Stimulated activated CD8-positive, alpha-beta memory T cell treated with anti-CD3 and anti-CD28 coated beads, Interleukin-12 subunit alpha, Interleukin-12 subunit beta, amount 100 ng/mL, for 24 hours (primary cell): ENCODE results near the gene RNF149.
"Not testable (repeated sequence)": the region's sequence is repeated elsewhere in the genome, so short reads cannot be mapped to it uniquely, and the experiment has no call there.

Experiments
- DNase-seq: peaks from one replicate; pipeline ENCODE4 v3.0.0-alpha.2; 2020; ENCODE audit errors: extremely low read depth

Gene RNF149

DNA sequence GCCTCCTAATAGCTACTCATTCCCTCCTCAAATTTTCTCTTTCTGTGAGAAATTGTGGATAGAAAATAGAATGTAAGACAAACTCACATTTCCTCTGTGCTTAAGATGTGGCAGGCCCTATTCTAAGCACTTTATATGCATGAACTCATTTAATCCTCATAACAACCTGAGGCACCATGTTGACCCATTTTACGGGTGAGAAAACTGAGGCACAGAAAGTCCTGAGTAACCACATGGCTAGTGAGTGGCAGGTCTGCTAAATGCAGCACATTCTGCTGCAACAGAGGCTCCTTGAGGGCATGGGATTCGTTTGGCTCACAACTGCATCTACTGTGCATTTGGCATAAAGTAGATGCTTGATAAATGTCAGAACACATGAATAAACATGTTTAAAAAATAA, 22.7 kb upstream of the RNF149 start:
- DNase-seq, result no peak

DNA sequence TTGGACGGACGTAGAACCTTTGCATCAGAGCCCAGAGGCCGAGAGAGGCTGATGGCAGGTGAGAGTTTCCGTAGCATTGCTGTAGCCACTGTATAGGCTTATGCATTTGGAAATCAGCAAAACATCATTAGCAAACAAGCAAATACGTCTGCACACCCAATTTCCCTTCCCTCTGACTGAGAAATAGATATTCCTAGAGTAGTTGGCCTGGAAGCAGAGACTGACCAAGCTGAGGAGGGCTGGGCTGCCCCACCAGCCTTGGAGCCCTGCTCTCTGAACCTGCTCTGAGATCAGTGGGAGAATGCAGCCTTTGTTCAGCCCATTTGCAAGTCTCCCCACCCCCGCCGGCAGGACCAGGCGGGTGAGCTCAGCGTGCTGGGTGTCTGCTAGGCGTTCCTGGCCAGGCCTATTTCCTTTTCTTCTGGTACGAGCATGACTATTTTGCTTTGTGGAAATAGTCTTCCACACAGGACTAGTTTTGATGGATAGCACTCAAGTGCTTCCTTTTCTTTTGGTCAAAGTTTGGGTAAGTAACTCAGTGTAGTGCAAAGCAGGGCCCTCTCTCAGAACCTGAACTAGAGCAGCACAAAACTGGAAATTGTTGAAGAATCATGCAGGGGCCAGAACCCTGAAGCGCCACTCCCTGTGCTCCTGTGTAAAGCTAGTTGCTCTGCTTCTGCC, 21.9 kb upstream of the RNF149 start:
- no peak for DNase-seq

DNA sequence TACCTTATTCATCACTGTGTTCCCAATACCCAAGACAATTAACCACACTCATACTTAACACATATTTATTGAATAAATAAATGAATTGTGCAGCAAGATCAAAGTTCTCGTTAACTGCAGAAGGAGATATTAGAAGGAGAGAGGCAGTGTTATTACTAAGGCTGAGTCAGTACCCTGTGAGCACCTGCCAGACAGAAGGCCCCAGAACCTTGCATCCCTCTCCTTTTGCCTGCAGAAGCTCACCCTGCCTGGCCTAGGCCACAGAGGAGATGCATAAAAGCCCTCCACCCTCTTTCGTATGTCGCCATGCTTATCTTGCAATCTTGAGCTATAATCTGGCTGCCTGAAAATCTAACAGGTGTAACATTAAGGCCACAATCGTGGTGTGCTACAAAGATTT, 20.5 kb upstream of the RNF149 start:
- no peak for DNase-seq

DNA sequence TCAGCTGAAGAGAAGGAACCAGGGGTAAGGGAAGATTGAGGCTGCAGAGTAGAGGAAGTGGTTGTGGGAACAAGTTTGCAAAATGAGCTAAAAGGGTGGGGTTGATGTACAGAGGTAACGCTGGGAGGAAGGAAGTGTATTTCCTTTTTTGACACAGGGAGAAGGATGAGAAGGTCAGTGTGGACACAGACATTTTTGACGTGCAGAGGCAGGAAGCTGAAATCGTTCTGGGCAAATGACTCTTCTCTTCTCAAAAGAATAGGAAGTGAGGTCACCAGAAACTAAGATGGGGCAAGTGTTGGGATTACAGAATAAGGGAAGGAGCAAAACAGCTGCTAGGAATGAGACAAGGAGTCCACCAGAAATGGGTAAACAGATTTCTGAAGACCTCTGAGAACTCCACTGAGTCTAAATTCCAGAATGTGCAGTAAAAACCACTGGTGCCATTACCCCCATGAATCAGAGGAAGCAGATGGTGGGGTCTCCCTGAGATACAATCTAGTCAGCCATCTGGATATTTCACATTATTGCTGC, 20.0 kb upstream of the RNF149 start:
- no peak for DNase-seq

DNA sequence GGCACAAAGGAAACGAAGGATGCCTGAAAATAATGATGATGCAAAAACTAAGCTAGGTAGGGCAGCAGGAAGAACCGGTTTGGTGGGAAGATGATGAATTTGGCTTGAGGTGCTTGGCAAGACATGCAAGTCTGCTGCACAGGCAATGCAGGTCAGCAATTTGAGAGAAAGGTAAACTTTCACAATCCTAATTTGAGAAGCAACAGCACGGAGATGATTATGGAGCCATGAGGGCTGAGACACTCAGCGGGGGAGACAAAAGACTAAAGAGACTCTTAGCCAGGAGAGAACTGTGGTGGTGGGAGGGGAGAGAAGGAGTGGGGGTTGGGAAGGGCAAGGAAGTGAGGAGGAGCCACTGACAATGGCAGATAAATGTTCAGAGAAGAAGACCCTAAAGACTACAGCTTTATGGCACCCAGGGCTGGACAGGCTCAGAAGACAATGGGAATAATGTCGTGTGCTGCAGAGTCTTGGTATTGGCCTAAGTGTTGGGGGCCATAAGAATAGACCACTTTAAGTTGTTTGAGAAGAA, 19.4 kb upstream of the RNF149 start:
- no peak for DNase-seq

DNA sequence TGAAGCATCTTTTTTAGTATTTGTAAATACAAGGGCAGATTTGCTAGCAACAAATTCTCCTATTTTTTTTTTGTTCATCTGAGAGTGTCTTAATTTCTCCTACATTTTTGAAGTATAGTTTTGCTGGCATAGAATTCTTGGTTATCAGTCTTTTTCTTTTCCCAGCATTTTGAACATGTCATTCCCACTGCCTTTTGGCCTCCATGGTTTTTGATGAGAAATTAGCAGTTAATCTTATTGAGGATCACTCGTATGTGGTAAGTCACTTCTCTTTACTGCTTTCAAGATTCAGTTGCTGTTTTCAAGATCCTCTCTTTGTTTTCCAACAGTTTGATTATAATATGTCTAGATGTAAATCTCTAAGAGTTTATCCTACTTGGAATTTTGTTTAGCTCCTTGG, 16.9 kb upstream of the RNF149 start:
- no peak for DNase-seq

DNA sequence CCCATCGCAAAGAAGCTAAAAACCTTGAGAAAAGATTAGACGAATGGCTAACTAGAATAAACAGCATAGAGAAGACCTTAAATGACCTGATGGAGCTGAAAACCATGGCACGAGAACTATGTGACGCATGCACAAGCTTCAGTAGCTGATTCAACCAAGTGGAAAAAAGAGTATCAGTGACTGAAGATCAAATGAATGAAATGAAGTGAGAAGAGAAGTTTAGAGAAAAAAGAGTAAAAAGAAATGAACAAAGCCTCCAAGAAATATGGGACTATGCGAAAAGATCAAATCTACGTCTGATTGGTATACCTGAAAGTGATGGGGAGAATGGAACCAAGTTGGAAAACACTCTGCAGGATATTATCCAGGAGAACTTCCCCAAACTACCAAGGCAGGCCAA, 8.1 kb upstream of the RNF149 start:
- not testable (repeated sequence) for DNase-seq

DNA sequence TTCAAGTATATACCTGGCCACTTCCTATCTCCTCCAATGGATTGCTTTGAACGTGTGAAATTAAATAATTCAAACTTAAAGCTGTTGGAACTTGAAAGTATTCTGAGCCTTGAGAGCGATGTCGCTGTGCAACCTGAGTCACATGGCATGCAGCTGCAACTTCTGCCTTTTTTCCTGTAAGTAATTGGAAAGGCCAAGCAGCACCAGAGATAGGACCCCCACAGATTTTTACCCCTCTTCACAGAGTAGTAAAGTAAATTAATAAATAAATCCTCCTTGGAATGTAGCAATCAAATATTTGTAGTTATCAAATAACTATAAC, 3.2 kb upstream of the RNF149 start:
- DNase-seq, result no peak

DNA sequence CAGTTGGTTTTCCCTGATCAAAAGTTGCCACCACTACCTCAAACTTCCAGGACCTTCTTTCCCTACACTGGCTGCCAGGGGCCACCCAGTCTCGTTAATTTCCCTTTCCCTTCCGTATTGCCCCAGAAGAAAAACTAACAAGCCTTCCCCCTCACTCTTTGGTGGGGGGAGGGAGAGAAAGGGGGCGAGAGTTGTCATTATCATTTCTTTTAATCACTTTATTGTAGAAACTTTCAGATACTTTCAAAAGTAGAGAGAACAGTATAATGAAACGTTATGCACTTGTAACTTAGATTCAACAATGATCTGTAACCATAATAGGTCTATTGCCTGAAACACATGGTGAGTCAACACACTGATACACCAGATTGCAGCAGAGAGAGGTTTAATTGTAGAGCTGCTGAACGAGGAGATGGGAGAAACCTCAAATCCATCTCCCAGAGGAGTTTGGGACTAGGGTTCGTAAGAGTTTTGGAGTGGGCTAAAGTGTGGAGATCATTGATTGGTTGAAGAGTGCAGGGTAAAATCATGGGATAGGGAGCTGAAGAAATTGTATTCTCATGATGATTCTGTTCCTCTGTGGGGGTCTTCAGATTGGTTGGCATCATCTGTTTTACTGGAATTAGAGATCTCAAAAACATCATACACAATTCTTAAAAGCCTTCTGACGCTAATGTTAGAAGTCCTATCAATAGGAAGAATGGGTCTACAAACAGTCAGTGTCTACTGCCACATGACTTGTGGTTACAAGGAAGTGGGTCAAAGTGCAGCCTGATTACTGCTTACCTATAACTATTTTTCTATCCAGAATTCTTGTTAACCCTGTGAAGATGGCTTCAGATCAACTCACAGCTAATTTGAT, 2.6 kb upstream of the RNF149 start:
- no peak for DNase-seq

DNA sequence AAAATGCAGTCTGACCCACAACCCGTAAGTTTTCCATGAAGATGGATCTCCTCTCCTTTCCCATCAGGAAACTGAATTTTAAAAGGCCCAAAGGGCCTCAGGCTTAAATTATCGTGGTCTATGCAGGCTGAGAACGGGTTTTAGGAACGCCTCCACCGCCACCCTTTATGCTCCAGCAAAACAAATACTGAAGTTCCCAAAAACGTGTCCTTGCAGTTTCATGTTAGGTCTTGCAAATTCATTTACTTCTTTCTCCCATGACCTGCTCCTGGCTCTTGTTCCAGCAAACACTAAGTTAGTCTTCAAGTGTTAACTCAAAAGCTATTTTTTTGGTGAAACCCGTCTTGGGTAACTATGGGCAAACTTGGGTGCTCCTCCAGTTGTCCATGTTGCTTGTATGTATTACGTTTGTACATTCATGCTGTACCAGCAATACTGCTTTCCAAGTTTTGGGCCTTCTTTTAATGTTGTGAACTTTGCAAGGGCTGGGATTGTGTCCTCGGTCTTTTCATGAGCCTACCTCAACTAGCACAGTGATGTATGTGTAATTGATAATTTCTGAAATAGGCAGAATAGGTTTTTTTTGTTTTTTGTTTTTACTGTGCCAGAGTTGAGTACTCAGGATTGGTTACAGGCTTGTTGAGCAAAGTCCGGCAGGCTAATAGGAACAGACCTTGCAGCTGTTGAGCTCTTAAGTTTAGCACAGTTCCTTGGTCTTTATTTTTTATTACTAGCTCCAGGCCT, 1.8 kb upstream of the RNF149 start:
- no peak for DNase-seq

DNA sequence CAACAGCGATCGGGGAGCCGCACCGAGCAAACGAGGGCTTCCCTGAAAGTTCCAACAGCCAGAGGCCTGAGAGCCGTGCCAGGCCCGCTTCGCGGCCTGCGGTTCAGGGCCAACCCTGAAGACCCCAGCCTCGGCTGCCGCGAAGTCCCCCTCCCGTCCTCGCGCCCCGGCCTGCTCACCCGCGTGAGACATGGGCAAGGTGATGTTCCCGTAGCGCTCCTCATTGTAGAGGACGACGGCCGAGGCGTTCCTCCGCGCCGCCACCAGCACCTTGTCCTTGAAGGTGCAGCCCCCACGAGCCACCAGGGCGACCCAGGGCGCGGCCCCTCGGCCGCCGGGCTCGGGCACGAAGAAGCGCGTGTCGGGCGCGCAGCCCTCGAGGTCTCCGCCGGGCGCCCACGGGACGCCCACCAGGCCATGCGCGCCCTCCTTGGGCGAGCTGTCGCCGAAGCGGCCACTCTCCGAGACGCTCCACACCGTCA, 510 bp downstream of the RNF149 start:
- DNase-seq, result no peak

DNA sequence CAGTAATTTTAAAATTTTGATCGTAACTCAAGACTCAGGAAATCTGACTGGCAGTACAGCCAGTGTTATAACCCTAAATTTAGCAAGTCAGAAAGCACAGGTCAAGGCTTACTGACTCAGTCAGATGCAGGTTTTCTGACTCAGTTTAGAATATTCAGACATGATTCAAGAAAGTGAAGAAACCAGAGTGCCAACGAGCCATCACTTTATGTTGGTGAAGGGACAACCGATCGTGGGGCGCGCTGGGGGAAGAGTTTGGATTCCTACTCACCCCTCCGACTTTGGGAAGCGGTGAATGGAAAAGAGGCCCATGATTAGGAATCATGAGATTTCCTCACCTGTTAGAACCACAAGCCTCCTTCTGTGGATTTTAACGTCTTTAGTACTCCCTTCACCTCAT, 998 bp downstream of the RNF149 start:
- DNase-seq, result no peak

DNA sequence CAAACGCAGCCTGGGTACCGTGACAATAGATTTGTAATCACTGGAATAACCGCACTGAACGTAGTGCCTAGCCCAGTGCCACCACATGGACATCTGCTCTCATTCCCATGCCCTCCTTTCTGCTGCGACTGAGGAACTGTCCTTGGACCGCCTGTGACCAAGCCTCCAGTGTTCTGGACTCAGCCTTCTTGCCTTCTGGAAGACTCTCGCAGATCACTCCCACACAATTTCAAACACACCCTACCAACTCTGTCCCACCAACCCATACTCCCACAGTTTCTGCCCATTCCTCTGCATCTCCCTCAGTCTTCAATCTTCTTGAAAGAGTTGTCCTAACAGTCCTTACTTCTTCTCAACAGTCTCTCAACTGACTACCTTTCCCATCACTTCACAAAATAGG, 2.1 kb downstream of the RNF149 start:
- no peak for DNase-seq

DNA sequence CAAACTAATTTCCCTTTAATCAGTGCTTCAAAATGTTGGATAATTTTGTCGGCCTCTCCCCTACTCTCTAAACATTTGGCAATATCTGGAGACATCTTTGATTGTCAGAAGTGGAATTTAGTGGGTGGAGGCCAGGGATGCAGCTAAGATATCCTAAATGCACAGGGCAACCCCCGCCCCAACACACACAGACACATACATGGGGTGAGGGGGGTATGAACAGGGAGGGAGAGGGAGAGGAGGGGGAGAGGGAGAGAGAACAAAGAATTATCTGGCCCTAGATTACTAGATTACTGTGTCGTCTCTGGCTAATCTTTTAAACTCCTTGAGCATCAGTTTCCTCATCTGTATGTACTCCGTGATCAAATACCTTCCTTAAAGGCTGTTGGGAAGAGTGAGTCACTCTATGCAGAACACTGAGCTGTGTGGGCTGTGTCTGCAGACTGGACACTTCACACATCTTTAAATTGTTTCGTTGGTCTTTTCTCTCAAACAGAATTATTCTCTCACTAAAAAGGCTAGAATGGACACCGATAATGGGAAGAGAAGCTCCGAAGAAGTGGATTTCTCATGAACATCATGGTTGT, 2.9 kb downstream of the RNF149 start:
- DNase-seq, result no peak

DNA sequence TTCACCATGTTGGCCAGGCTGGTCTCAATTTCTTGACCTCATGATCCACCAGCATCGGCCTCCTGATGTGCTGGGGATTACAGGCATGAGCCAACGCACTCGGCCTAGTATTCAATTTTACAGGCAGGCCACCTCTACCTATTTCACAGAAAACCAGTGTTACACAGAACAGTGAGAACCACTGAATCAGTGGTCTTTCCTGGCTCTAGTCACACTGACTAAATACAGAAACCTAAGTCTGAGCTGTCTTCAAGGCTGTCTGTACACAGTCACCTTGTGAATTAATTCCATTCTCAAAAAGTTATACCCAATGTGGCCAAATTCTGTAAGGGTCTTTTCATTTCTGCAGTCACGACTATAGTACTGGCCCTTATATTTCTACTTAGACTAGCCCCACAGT, 3.5 kb downstream of the RNF149 start:
- no peak for DNase-seq

DNA sequence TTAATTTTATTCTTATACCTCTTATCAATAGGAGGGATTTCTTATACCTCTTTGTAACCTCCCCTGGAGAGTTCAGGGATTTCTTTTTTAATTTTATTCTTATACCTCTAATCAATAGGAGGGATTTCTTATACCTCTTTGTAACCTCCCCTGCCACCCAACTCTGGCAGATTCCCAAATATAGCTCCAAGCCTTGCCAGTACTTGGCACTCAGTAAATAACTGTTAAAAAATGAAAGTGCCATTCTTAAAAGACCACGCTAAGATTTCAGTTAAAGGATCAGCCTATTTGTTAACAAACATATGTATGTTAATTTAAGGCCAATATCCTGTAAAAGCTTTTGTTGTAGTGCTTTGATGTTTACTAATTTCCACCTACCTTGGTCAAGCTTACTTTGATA, 4.8 kb downstream of the RNF149 start:
- DNase-seq, result no peak

DNA sequence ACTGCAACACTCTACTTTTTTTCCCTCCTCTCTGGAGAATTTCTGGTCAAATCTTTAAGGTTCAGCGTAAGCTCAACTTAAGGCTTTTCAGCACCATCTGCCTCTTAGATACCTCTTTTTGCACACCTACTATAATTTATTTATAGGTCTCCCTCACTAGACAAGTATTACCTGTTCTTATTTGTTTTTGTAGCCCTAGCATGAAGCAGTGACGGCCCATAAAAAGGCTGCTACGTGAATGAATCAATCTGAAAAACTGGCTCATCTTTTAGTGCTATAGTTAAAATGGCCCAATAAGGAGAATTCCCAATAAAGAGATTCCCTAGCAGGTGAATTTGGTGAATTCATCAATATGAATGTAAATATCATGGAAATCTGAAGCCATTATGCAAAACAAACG, 6.5 kb downstream of the RNF149 start:
- DNase-seq, result no peak

DNA sequence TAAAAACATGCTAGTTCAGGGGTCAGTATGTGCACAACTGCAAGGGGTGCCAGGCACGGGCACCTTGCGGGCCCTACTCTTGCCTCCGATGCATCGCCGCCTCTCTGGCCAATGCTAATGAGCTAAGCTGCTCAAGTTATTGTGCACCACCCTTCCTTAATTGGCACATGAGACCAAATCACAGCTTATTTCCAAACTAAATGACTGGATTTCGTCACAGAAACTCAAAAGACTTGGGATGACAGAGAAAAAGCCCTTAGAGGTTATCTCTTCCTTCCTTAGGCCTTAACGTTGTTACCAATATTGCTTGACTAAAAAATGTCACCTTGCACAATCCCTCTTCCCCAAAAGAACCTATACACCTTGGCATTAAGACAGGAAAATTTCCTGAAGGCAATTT, 7.7 kb downstream of the RNF149 start:
- DNase-seq, result no peak

DNA sequence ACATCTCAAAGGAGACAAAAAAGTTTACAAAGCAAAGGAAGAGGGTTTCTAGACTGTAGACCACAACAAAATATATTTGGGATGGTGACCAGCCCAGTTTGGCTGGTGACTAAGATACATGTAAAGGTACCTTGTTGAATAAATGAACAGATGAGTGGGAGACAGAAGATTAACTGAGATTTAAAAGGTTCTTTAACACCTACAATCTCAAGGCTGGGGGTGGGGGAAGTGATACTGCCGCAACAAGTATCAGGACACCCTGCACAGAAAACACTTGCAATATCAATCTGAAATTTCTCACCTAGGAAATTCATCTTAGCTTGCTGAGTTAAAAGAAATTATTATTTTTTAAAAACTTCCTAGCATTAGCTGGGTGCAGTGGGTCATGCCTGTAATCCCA, 8.3 kb downstream of the RNF149 start:
- DNase-seq, result no peak

DNA sequence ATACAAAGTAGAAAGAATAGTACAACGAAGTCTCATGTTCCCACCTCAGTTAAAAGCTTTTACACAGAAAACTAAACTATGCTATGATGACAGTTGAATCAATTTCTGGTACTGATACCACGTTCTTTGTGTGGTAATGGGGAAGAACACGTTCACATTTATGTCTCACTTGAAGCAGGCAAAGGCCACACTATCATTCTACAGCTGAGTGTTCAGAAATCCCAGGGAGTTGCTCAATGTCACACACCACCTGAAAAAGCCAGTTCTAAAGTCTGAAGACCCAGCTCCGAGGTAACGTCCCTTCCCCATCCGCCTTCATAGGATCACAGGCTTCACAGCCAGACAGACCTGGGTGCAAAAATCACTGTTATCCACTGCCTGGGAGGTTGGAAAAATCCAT, 8.9 kb downstream of the RNF149 start:
- no peak for DNase-seq

DNA sequence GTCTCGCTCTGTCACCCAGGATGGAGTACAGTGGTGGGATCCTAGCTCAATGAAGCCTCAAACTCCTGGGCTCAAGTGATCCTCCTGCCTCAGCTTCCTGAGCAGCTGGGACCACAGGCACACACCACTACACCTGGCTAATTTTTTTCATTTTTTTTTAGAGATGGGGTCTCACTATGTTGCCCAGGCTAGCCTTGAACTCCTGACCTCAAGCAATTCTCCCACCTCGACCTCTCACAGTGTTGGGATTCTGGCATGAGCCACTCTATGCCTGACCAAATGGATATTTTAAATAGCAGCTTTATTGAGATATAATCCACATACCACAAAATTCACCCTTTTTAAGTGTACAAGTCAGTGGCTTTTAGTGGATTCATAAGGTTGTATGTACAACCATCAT, 11.1 kb downstream of the RNF149 start:
- DNase-seq, result no peak

DNA sequence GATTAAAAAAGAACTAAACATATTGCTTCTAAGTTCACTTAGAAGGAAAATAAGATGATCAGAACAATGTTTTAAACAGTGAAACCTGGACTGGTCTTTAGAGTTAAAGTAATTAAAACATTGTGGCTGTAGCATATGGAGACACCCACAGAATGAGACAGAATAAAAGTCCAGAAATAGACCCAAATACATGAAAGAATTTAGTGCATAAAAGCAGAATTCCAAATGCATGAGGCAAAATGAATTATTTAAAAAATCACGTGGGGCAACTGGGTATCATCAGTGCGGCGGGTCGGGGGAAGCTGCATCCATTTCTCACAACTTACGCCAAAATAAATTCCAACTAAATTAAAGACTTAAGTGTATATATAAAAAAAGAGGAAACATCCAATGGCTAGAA, 12.1 kb downstream of the RNF149 start:
- DNase-seq, result no peak
